Upper lobe of left lung (tissue), 4 donors: ENCODE measurements around the gene CHCHD4.

Experiments used
- CTCF ChIP-seq, 6 experiments: fragments of 450-650 bp in 4 of 6; fragments of 200-600 bp in 2 of 6; sonication (generic) in 2 of 6; IDR thresholded peaks; one replicate each; pipeline ENCODE4 v1.5.1; 2016 to 2019; ENCODE audit warnings: antibody characterized with exemption in 6 of 6
- EP300 ChIP-seq, 4 donors: sonication (generic); formaldehyde crosslinking; IDR thresholded peaks; one replicate each; pipeline ENCODE4 v1.5.1; 2017; ENCODE audit warnings: antibody characterized with exemption in 4 of 4, control low read depth in 2 of 4

- no peak for TF ChIP-seq CTCF (IDR thresholded peaks at IDR 0.05)
- TF ChIP-seq EP300 (IDR thresholded peaks at IDR 0.05): no peak
Observed at GRCh38 chr3:14077310-14077709, 47.4 kb downstream of the CHCHD4 start.
